OCI-LY1 (cell line): Measurements from ENCODE around the gene FAM107B.

Source experiments
- CTCF ChIP-seq: fragments of 200-600 bp; sonication (generic), shearing (Covaris generic); IDR thresholded peaks from 2 replicates; pipeline ENCODE4 v1.5.1; 2017; ENCODE audit warnings: mild to moderate bottlenecking, antibody characterized with exemption, low read length, moderate library complexity, mixed read lengths
- EZH2 ChIP-seq: fragments of 200-600 bp; sonication (generic), shearing (Covaris generic); IDR thresholded peaks from 2 replicates; pipeline ENCODE4 v1.8.0; 2017; ENCODE audit warnings: borderline replicate concordance, mixed run types, mild to moderate bottlenecking, antibody characterized with exemption, low read length, moderate library complexity, mixed read lengths

- TF ChIP-seq CTCF (no peak), EZH2 (no peak)
Measured at GRCh38 chr10:14673189-14673861, 101.4 kb downstream of the FAM107B start.
